H1 (cell line): ENCODE measurements around the gene SLITRK3. TPM values are rescaled to one million over a fixed set of nuclear protein-coding genes. Genes with fewer than 3 reads are reported as not detected.

Experiments used
- CTCF ChIA-PET: fragments of 300-600 bp; sonication (Branson Sonifier 250); formaldehyde crosslinking; loops from one replicate; lab custom pipeline; 2021; ENCODE audit not compliant: partially characterized antibody; lab: Charles Lee
- POLR2A ChIA-PET: fragments of 300-600 bp; sonication (Branson Sonifier 250); formaldehyde crosslinking; loops from one replicate; lab custom pipeline; 2021; ENCODE audit warnings: inconsistent platforms; ENCODE audit not compliant: partially characterized antibody; lab: Charles Lee
- DNase-seq, 2 experiments: peaks; one replicate each; pipeline versions ENCODE4 v3.0.0 to v3.0.0-alpha.2; 2010 to 2022; ENCODE audit warnings: low spot score in 2 of 2, low read depth in 1 of 2, mixed read lengths in 1 of 2
- FAIRE-seq: peaks from 2 replicates; lab custom pipeline; 2011; peaks lifted over from hg19 to GRCh38; lab: Jason Lieb, UNC
- H2AFZ ChIP-seq: 2 replicates; pipeline ENCODE4 v1.8.1; 2012; ENCODE audit warnings: low read length, inconsistent platforms
- H2AK5ac ChIP-seq: 2 replicates; pipeline ENCODE4 v1.6.1; 2013; ENCODE audit warnings: low read depth, low read length
- H2BK120ac ChIP-seq: replicated peaks from 2 replicates; pipeline ENCODE3; 2013; ENCODE audit warnings: low read depth, low read length, inconsistent platforms
- H2BK12ac ChIP-seq: 2 replicates; pipeline ENCODE4 v1.6.1; 2013; ENCODE audit warnings: low read depth, low read length
- H2BK15ac ChIP-seq: 2 replicates; pipeline ENCODE4 v1.6.1; 2013; ENCODE audit warnings: low read length
- H2BK20ac ChIP-seq: 2 replicates; pipeline ENCODE4 v1.6.1; 2013; ENCODE audit warnings: low read length
- H2BK5ac ChIP-seq: 2 replicates; pipeline ENCODE4 v1.6.1; 2013; ENCODE audit warnings: low read depth, low read length
- H3K14ac ChIP-seq: 2 replicates; pipeline ENCODE4 v1.6.1; 2013; ENCODE audit warnings: inconsistent platforms; ENCODE audit not compliant: insufficient read length
- H3K18ac ChIP-seq: 2 replicates; pipeline ENCODE4 v1.6.1; 2013; ENCODE audit warnings: low read length; ENCODE audit errors: extremely low read depth
- H3K23ac ChIP-seq: 2 replicates; pipeline ENCODE4 v1.6.1; 2013; ENCODE audit warnings: inconsistent platforms; ENCODE audit not compliant: insufficient read length
- H3K23me2 ChIP-seq: 2 replicates; pipeline ENCODE4 v1.6.1; 2013; ENCODE audit warnings: low read depth, low read length
- H3K27ac ChIP-seq: 2 replicates; pipeline ENCODE4 v1.6.1; 2011; ENCODE audit warnings: low read depth, low read length, inconsistent platforms
- H3K27me3 ChIP-seq, 4 experiments: replicated peaks in 1 of 4; 1 replicate in 1 of 4; 2 replicates in 3 of 4; pipeline versions ENCODE4 v1.6.1 to v1.8.1; 2011 to 2013; ENCODE audit warnings: low read length in 3 of 4, mild to moderate bottlenecking in 3 of 4, inconsistent platforms in 2 of 4, mixed read lengths in 2 of 4, moderate library complexity in 1 of 4; ENCODE audit not compliant: control insufficient read depth in 3 of 4, insufficient read depth in 3 of 4; ENCODE audit errors: extremely low read depth in 1 of 4
- H3K36me3 ChIP-seq, 4 experiments: 2 replicates each; pipeline versions ENCODE4 v1.6.1 to v1.8.1; 2011 to 2013; ENCODE audit warnings: mild to moderate bottlenecking in 4 of 4, low read length in 3 of 4, moderate library complexity in 2 of 4, control low read depth in 1 of 4, inconsistent platforms in 1 of 4; ENCODE audit not compliant: insufficient read depth in 4 of 4, control insufficient read depth in 2 of 4
- H3K4ac ChIP-seq: replicated peaks from 2 replicates; pipeline ENCODE3; 2013; ENCODE audit warnings: low read length, low read depth, mixed read lengths, inconsistent platforms; ENCODE audit not compliant: insufficient read length
- H3K4me1 ChIP-seq, 4 experiments: replicated peaks in 1 of 4; 1 replicate in 1 of 4; 2 replicates in 3 of 4; pipeline versions ENCODE4 v1.6.1 to v1.8.1; 2011 to 2013; ENCODE audit warnings: low read length in 3 of 4, inconsistent platforms in 2 of 4, mixed read lengths in 1 of 4; ENCODE audit not compliant: insufficient read depth in 4 of 4, control insufficient read depth in 3 of 4
- H3K4me2 ChIP-seq, 2 experiments: 2 replicates each; pipeline versions ENCODE4 v1.6.1 to v1.8.1; 2011 to 2013; ENCODE audit warnings: low read depth in 2 of 2, low read length in 2 of 2, control low read depth in 1 of 2, inconsistent platforms in 1 of 2, mild to moderate bottlenecking in 1 of 2; ENCODE audit not compliant: insufficient read depth in 1 of 2
- H3K4me3 ChIP-seq, 4 experiments: fragments of 200-600, 300-600 bp in 1 of 4; sonication (generic), shearing (Covaris generic), sonication (Bioruptor Twin) in 1 of 4; 2 replicates each; pipeline versions ENCODE4 v1.5.1 to v1.8.1; 2011 to 2016; ENCODE audit warnings: low read length in 4 of 4, low read depth in 3 of 4, control low read depth in 2 of 4, inconsistent platforms in 2 of 4, mild to moderate bottlenecking in 2 of 4, mixed read lengths in 1 of 4, moderate library complexity in 1 of 4; ENCODE audit not compliant: insufficient read depth in 2 of 4; ENCODE audit errors: extremely low read depth in 1 of 4
- H3K56ac ChIP-seq: replicated peaks from 2 replicates; pipeline ENCODE3; 2013; ENCODE audit warnings: low read depth, mild to moderate bottlenecking, mixed read lengths, low read length, inconsistent platforms; ENCODE audit not compliant: insufficient read length
- H3K79me1 ChIP-seq: 2 replicates; pipeline ENCODE4 v1.6.1; 2013; ENCODE audit warnings: low read depth, low read length, control low read depth
- H3K79me2 ChIP-seq, 2 experiments: 2 replicates each; pipeline versions ENCODE4 v1.6.1 to v1.8.1; 2012 to 2013; ENCODE audit warnings: low read length in 2 of 2, mild to moderate bottlenecking in 2 of 2, inconsistent platforms in 1 of 2; ENCODE audit not compliant: insufficient read depth in 2 of 2, control insufficient read depth in 1 of 2
- H3K9ac ChIP-seq, 4 experiments: replicated peaks in 1 of 4; 1 replicate in 1 of 4; 2 replicates in 3 of 4; pipeline versions ENCODE4 v1.6.1 to v1.8.1; 2011 to 2013; ENCODE audit warnings: low read depth in 3 of 4, low read length in 3 of 4, control low read depth in 2 of 4, mild to moderate bottlenecking in 2 of 4, moderate library complexity in 2 of 4, inconsistent platforms in 1 of 4; ENCODE audit errors: extremely low read depth in 1 of 4
- H3K9me3 ChIP-seq, 2 experiments: 2 replicates each; pipeline versions ENCODE4 v1.6.1 to v1.8.1; 2012 to 2013; ENCODE audit warnings: mild to moderate bottlenecking in 2 of 2, moderate library complexity in 2 of 2, control low read depth in 1 of 2, inconsistent platforms in 1 of 2, low read depth in 1 of 2, low read length in 1 of 2, mixed read lengths in 1 of 2; ENCODE audit not compliant: insufficient read depth in 2 of 2
- H4K20me1 ChIP-seq, 2 experiments: replicated peaks in 1 of 2; 2 replicates each; pipeline versions ENCODE3 to v1.8.1; 2011 to 2013; ENCODE audit warnings: inconsistent platforms in 2 of 2, low read length in 2 of 2, mild to moderate bottlenecking in 1 of 2; ENCODE audit not compliant: insufficient read depth in 2 of 2, control insufficient read depth in 1 of 2
- H4K5ac ChIP-seq: 2 replicates; pipeline ENCODE4 v1.6.1; 2013; ENCODE audit warnings: low read length, low read depth, mixed read lengths, inconsistent platforms; ENCODE audit not compliant: insufficient read length
- H4K8ac ChIP-seq: 2 replicates; pipeline ENCODE4 v1.8.0; 2013; ENCODE audit warnings: mild to moderate bottlenecking, moderate library complexity, low read length, inconsistent platforms; ENCODE audit not compliant: insufficient read depth; ENCODE audit errors: extremely low read depth
- H4K91ac ChIP-seq: replicated peaks from 2 replicates; pipeline ENCODE3; 2013; ENCODE audit warnings: low read length, mixed read lengths, inconsistent platforms; ENCODE audit not compliant: insufficient read length
- ATF3 ChIP-seq: IDR thresholded peaks from 2 replicates; pipeline ENCODE4 v1.6.1; 2011; ENCODE audit warnings: low read depth, mild to moderate bottlenecking, low read length; ENCODE audit not compliant: insufficient read depth
- CTBP2 ChIP-seq: IDR thresholded peaks from 2 replicates; pipeline ENCODE4 v1.7.0; 2011; ENCODE audit warnings: borderline replicate concordance, mild to moderate bottlenecking, moderate library complexity, mixed read lengths, low read length; ENCODE audit not compliant: insufficient read depth, insufficient read length
- EZH2 ChIP-seq: fragments of 200-600 bp; sonication (generic); IDR thresholded peaks from 2 replicates; pipeline ENCODE4 v1.7.1; 2012; ENCODE audit warnings: low read depth, mild to moderate bottlenecking, moderate library complexity, low read length, inconsistent platforms; ENCODE audit not compliant: severe bottlenecking
- JUN ChIP-seq: IDR thresholded peaks from 2 replicates; pipeline ENCODE4 v1.6.1; 2011; ENCODE audit warnings: low read depth, mild to moderate bottlenecking, improper control_type of control experiment, low read length
- JUND ChIP-seq: IDR thresholded peaks from 2 replicates; pipeline ENCODE4 v1.6.1; 2011; ENCODE audit warnings: mild to moderate bottlenecking, improper control_type of control experiment, low read length
- KDM4A ChIP-seq: IDR thresholded peaks from one replicate; pipeline ENCODE4 v1.7.1; 2012; ENCODE audit warnings: low read depth, mild to moderate bottlenecking, moderate library complexity, low read length, inconsistent platforms; ENCODE audit not compliant: severe bottlenecking
- NRF1 ChIP-seq: IDR thresholded peaks from 2 replicates; pipeline ENCODE4 v1.6.1; 2011; ENCODE audit warnings: mild to moderate bottlenecking, low read depth, low read length, improper control_type of control experiment
- RBBP5 ChIP-seq: IDR thresholded peaks from 2 replicates; pipeline ENCODE4 v1.7.1; 2012; ENCODE audit warnings: low read depth, mild to moderate bottlenecking, inconsistent platforms, low read length, moderate library complexity, borderline replicate concordance
- SIRT6 ChIP-seq: IDR thresholded peaks from one replicate; pipeline ENCODE4 v1.7.1; 2012; ENCODE audit warnings: low read length, inconsistent platforms
- SP4 ChIP-seq: IDR thresholded peaks from 2 replicates; pipeline ENCODE4 v1.6.1; 2012; ENCODE audit warnings: low read length, inconsistent platforms
- TAF1 ChIP-seq: IDR thresholded peaks from 2 replicates; pipeline ENCODE4 v1.6.1; 2011; ENCODE audit warnings: mild to moderate bottlenecking, low read depth, low read length
- TBP ChIP-seq: IDR thresholded peaks from 2 replicates; pipeline ENCODE4 v1.6.1; 2011; ENCODE audit warnings: low read depth, low read length, improper control_type of control experiment
- WGBS, 2 experiments: shearing (Covaris generic) in 1 of 2; methylation state at CpG; one replicate each; pipeline versions ENCODE4 v1.1.6 to v1.1.7; 2013 to 2015; ENCODE audit warnings: low lambda C conversion rate in 2 of 2, mixed read lengths in 2 of 2, inconsistent platforms in 1 of 2, low coverage in 1 of 2, missing lambda C conversion rate in 1 of 2; ENCODE audit not compliant: insufficient replicate concordance in 2 of 2, insufficient coverage in 1 of 2, insufficient read length in 1 of 2; ENCODE audit errors: extremely low coverage in 1 of 2, missing lambda C conversion rate in 1 of 2; 5-methylcytosine and 5-hydroxymethylcytosine counted together
- polyA plus RNA-seq, 7 experiments: library from polyadenylated mRNA; depleted of rRNA in 3 of 7; stranded (reverse) in 5 of 7; unstranded in 2 of 7; fragments of >200 nt in 5 of 7; fragments of 200-250 nt in 2 of 7; gene quantifications; 1 replicate in 5 of 7; 2 replicates in 1 of 7; 4 replicates in 1 of 7; pipeline versions ENCODE4 v1.2.1 to v1.2.3, GENCODE V29; 2011 to 2013; ENCODE audit warnings: missing spikeins in 2 of 7, mixed read lengths in 2 of 7
- total RNA-seq: library from RNA; stranded (reverse); fragmentation: NEBNext Ultra II Directional; extraction: Animal tissue kit (Norgen Biotek cat#: 25700); gene quantifications from 2 replicates; pipeline ENCODE4 v1.2.1, GENCODE V29; 2021

Gene SLITRK3
- total and polyA plus RNA-seq, 2 of the 8 experiments (the other 6 are each of a cell fraction or from before 2014, with no cell fraction given), result 0.71 to 3.4 TPM

GRCh38 chr3:165194511-165195240, 1.5 kb downstream of the SLITRK3 start:
- no peak overlapping the region for H3K56ac ChIP-seq
- no peak overlapping the region for H3K14ac ChIP-seq
- H2AFZ ChIP-seq, result peak overlapping the region; percentile 89
- peak overlapping the region; percentile 87 to 99 for H3K4me2 ChIP-seq
- no peak overlapping the region for H2BK12ac ChIP-seq
- ChIA-PET POLR2A (interaction anchor here (1.1 kb wide), 1 partner anchor 940 kb away, joined by 3 read pairs; no protein-coding TSS in a partner anchor), CTCF (interaction anchor here (1.5 to 2.3 kb wide), 3 partner anchors 12 to 120 kb away, joined by 4 to 22 read pairs (median 5); no protein-coding TSS in a partner anchor)
- H4K20me1 ChIP-seq, result no peaks in the 10 kb centered on the region
- H3K4me1 ChIP-seq, result peaks cover 0 to 13% (median 3%) of the 10 kb centered on the region in 4 experiments; a peak in 6 of 7 replicates
- FAIRE-seq (no peak), DNase-seq (no peak)
- H3K4ac ChIP-seq, result no peak overlapping the region
- H3K18ac ChIP-seq, result 0 out of 2 replicates have a peak overlapping the region, but pooled peaks have one; percentile 39
- peaks cover 33% of the 10 kb centered on the region for H3K23me2 ChIP-seq
- H4K8ac ChIP-seq, result no peak overlapping the region
- no peak overlapping the region for H2BK5ac ChIP-seq
- H2AK5ac ChIP-seq, result no peak overlapping the region
- H4K5ac ChIP-seq, result no peak overlapping the region
- no peak overlapping the region for H4K91ac ChIP-seq
- no peak overlapping the region for H2BK15ac ChIP-seq
- H3K79me1 ChIP-seq, result no peaks in the 10 kb centered on the region; the same call in 1 of the 2 replicates
- peak overlapping the region; percentile 83 to 85 (median 83) for H3K4me3 ChIP-seq
- WGBS, 2 experiments, result 1% methylated on average over 21 of the region's 22 CpGs; no CpG with 5 or more reads in 1 of the 2 experiments
- H3K23ac ChIP-seq, result no peak overlapping the region
- no peaks in the 10 kb centered on the region for H3K79me2 ChIP-seq
- H3K9ac ChIP-seq, result peak overlapping the region in 2 of 4 experiments; percentile 43 to 44; a peak in 3 of 7 replicates
- H3K27me3 ChIP-seq, result peaks cover 6 to 41% (median 35%) of the 10 kb centered on the region in 4 experiments
- no peak overlapping the region for H2BK120ac ChIP-seq
- H3K27ac ChIP-seq, result no peak overlapping the region
- H3K36me3 ChIP-seq, result no peaks in the 10 kb centered on the region
- H3K9me3 ChIP-seq, result no peaks in the 10 kb centered on the region
- no peak overlapping the region for H2BK20ac ChIP-seq
- TF ChIP-seq ATF3 (no peak), SIRT6 (no peak), SP4 (no peak), CTBP2 (no peak), KDM4A (peak; percentile 10), EZH2 (no peak), TAF1 (no peak), NRF1 (no peak), JUN (no peak), TBP (no peak), JUND (no peak), RBBP5 (no peak)
